ENCODE data around the gene RAB20.

GRCh38 chr13:110503979-110504499, 57.5 kb downstream of the RAB20 start:
- no peak for TF ChIP-seq EZH2phosphoT487 (IDR thresholded peaks at IDR 0.05; ENCODE audit: low read depth, severe bottlenecking, unreplicated experiment)
- TF ChIP-seq, protein P1, sequence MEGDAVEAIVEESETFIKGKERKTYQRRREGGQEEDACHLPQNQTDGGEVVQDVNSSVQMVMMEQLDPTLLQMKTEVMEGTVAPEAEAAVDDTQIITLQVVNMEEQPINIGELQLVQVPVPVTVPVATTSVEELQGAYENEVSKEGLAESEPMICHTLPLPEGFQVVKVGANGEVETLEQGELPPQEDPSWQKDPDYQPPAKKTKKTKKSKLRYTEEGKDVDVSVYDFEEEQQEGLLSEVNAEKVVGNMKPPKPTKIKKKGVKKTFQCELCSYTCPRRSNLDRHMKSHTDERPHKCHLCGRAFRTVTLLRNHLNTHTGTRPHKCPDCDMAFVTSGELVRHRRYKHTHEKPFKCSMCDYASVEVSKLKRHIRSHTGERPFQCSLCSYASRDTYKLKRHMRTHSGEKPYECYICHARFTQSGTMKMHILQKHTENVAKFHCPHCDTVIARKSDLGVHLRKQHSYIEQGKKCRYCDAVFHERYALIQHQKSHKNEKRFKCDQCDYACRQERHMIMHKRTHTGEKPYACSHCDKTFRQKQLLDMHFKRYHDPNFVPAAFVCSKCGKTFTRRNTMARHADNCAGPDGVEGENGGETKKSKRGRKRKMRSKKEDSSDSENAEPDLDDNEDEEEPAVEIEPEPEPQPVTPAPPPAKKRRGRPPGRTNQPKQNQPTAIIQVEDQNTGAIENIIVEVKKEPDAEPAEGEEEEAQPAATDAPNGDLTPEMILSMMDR (IDR thresholded peaks at IDR 0.05; ENCODE audit: poor library complexity) = no peak

Data from hepatocyte (in vitro differentiated cells).